KG1 (cell line): ENCODE data around the gene ADAMTS10.
"Not testable (repeated sequence)": the region's sequence is repeated elsewhere in the genome, so short reads cannot be mapped to it uniquely, and the experiment has no call there.

Experiments
- DNase-seq: peaks from one replicate; lab custom pipeline; 2025; lab: John Stamatoyannopoulos, UW

The ADAMTS10 gene

GRCh38 chr19:8561075-8561764 is 49.3 kb downstream of the ADAMTS10 start:
- DNase-seq: no peak

- no peak for DNase-seq
Observed at GRCh38 chr19:8558325-8558724, 52.2 kb downstream of the ADAMTS10 start.

DNA sequence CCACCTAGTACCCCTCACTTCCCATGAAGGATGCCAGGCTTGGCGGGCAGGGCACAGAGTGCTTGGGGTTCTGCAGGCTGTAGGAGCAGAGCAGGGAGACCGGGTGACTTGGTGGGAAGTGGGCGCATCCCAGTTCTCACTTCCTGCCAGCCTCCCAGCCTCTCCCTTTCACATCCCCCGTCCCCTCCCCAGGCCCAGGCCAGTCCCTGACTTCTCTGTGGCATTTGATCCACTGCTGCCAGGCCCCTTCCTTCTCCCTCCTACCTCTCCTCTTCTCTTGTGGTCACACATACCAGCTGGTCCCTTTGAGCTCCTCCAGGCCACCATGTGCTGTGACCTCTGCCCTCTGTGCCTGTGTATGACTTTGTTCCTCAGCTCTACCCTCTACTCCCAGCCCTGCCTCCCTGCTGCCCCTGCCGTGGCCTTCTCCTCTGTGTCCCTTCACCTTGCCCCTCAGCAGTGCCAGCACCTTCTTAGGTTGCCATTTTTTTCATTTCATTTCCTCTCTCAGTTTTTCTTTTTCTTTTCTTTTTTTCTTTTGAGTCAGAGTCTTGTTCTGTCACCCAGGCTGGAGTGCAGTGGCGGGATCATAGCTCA is 52.8 kb downstream of the ADAMTS10 start:
- DNase-seq: no peak

DNA sequence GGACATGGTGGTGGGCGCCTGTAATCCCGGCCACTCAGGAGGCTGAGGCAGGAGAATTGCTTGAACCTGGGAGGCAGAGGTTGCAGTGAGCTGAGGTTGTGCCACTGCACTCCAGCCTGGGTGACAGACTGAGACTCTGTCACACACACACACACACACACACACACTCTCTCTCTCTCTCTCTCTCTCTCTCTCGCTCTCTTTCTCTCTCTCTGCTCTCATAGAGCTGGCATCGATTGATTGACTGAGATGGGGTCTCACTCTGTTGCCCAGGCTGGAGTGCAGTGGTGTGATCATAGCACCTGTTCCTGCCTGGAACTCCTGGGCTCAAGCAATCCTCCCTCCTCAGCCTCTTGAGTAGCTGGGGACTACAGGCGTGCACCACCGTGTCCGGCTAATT is 56.8 kb downstream of the ADAMTS10 start:
- DNase-seq: not testable (repeated sequence)

DNA sequence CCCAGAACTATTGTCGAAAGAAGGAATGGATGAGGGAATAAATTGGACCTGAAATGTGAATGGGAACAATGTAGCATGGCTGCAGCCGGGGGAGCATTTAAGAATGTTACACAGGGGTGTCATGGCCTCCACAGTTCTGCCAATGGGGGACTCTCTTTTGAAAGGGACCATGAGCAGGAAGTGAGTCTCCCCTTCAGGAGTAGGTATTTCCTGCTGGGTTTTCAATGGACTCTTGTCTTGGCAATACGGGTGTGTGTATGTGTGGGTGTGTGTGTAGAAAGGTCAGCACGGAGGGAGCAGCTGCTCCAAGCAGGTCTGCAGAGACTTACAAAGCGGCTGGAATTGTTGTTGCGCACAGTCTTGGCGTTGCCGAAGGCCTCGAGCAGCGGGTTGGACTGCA is 57.7 kb downstream of the ADAMTS10 start:
- no peak for DNase-seq

DNA sequence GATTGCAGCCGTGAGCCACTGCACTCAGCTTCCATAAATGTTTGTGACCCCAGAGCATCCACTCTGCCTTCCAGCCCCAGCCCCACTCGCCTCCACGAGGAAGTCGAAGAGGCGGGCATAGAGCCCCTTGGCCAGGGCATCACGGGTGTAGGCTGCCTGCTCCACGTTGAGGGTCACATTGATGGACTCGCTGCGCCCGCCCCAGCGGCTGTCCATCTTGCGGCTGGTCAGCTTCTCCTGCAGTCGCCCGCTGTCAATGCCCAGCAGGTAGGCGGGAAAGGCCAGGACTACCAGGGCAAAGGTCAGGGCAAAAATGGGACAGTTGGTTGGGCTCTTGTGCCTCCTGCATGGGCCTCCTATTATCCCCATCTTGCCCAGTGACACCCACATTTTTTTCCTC is 60.4 kb downstream of the ADAMTS10 start:
- no peak for DNase-seq

- DNase-seq: no peak
Observed at GRCh38 chr19:8545743-8546142, 64.8 kb downstream of the ADAMTS10 start.

- no peak for DNase-seq
Observed at GRCh38 chr19:8544168-8544567, 66.3 kb downstream of the ADAMTS10 start.

- no peak for DNase-seq
Observed at GRCh38 chr19:8539621-8540149, 70.8 kb downstream of the ADAMTS10 start.

GRCh38 chr19:8537099-8537498 is 73.4 kb downstream of the ADAMTS10 start:
- DNase-seq: no peak

GRCh38 chr19:8536282-8536681 is 74.2 kb downstream of the ADAMTS10 start:
- no peak for DNase-seq

GRCh38 chr19:8532225-8532624 is 78.3 kb downstream of the ADAMTS10 start:
- DNase-seq: no peak

DNA sequence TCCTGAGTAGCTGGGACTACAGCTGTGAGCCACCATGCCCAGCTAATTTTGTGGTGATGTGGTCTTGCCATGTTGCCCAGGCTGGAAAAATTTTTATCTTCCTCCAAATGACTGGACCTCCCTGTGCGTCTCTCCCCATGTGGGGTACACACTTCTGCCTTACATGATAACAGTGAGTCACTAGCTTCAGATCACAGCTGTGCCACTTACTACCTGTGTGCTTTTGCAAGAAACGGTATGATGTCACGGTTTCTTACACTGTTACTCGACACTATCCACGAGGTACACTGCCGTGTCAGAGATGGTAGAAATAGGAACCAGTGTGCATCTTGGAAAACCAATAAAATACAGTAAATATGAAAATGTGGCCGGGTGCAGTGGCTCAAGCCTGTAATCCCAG is 79.0 kb downstream of the ADAMTS10 start:
- DNase-seq: no peak
